Omental fat pad (tissue), 4 donors: ENCODE data around the gene UTP14A. TPM values are rescaled to one million over a fixed set of nuclear protein-coding genes. Genes with fewer than 3 reads are reported as not detected.

Experiments used
- ATAC-seq: fragments of 150-250 bp; one replicate; pipeline ENCODE4 v1.9.1; 2016; ENCODE audit warnings: mild to moderate bottlenecking, moderate library complexity; ENCODE audit not compliant: low FRiP score
- DNase-seq: peaks from one replicate; pipeline ENCODE4 v3.0.0-alpha.2; 2019; ENCODE audit warnings: low spot score
- CTCF ChIP-seq, 3 donors: fragments of 450-650 bp; IDR thresholded peaks; one replicate each; pipeline ENCODE4 v1.5.1; 2016 to 2017; ENCODE audit warnings: antibody characterized with exemption in 3 of 3, mild to moderate bottlenecking in 3 of 3, moderate library complexity in 2 of 3
- total RNA-seq, 4 donors: library from RNA; depleted of rRNA; stranded (reverse); fragments of >200 nt; gene quantifications; one replicate each; pipeline ENCODE4 v1.1.0, GENCODE V29; 2016

UTP14A gene
- total RNA-seq, 4 donors from 2014 or later: 12.5 to 31.6 (median 16.2) TPM

GRCh38 chrX:129933700-129934099 is 27.7 kb downstream of the UTP14A start:
- no peak for ATAC-seq
- TF ChIP-seq CTCF (IDR thresholded peaks at IDR 0.05): no peak
- DNase-seq: no peak

GRCh38 chrX:129934461-129934860 is 28.5 kb downstream of the UTP14A start:
- ATAC-seq (no peak), DNase-seq (no peak)
- TF ChIP-seq CTCF (IDR thresholded peaks at IDR 0.05): no peak

GRCh38 chrX:129934952-129935351 is 29.0 kb downstream of the UTP14A start:
- no peak for TF ChIP-seq CTCF (IDR thresholded peaks at IDR 0.05)
- no peak for DNase-seq
- ATAC-seq: no peak

- DNase-seq (no peak), ATAC-seq (no peak)
- no peak for TF ChIP-seq CTCF (IDR thresholded peaks at IDR 0.05)
These were observed 32.1 kb downstream of the UTP14A start for GRCh38 chrX:129938081-129938480.

GRCh38 chrX:129939986-129940385 is 34.0 kb downstream of the UTP14A start:
- ATAC-seq: no peak
- TF ChIP-seq CTCF (IDR thresholded peaks at IDR 0.05): no peak
- DNase-seq: no peak

- ATAC-seq: no peak
- TF ChIP-seq CTCF (IDR thresholded peaks at IDR 0.05): no peak
- DNase-seq: no peak
These were observed 34.8 kb downstream of the UTP14A start for GRCh38 chrX:129940721-129941120.

GRCh38 chrX:129945131-129945530 is 39.2 kb downstream of the UTP14A start:
- no peak for TF ChIP-seq CTCF (IDR thresholded peaks at IDR 0.05)
- no peak for DNase-seq

More at GRCh38 chrX:129945131-129945530, 39.2 kb downstream of the UTP14A start:
- ATAC-seq: no peak
